PFSK-1 (cell line): Measurements from ENCODE around the gene BBOF1.

Source experiments
- FOXP2 ChIP-seq: optimal IDR thresholded peaks from 2 replicates; pipeline ENCODE3; 2011; ENCODE audit warnings: borderline replicate concordance, control low read depth, inconsistent platforms; ENCODE audit not compliant: insufficient read depth; ENCODE audit errors: extremely low read length, extremely low read depth
- POLR2AphosphoS5 ChIP-seq: IDR thresholded peaks from 2 replicates; pipeline ENCODE4 v1.6.1; 2012; ENCODE audit warnings: low read depth, mild to moderate bottlenecking, control low read depth, low read length, moderate library complexity

GRCh38 chr14:74019408-74020137 lies 424 bp downstream of the BBOF1 start:
- TF ChIP-seq POLR2AphosphoS5 (no peak), FOXP2 (no peak)
